ENCODE data around the gene LMCD1.

LMCD1 gene

GRCh38 chr3:8472549-8472948 is 29.1 kb upstream of the LMCD1 start:
- no peak for TF ChIP-seq TAF1 (IDR thresholded peaks at IDR 0.05; ENCODE audit: low read depth)
- no peak for TF ChIP-seq NFIC (IDR thresholded peaks at IDR 0.05)
- no peak for TF ChIP-seq EGR1 (IDR thresholded peaks at IDR 0.05)
- TF ChIP-seq FOXM1 (IDR thresholded peaks at IDR 0.05; ENCODE audit: borderline replicate concordance, low read depth), result no peak
- TF ChIP-seq, protein P1, sequence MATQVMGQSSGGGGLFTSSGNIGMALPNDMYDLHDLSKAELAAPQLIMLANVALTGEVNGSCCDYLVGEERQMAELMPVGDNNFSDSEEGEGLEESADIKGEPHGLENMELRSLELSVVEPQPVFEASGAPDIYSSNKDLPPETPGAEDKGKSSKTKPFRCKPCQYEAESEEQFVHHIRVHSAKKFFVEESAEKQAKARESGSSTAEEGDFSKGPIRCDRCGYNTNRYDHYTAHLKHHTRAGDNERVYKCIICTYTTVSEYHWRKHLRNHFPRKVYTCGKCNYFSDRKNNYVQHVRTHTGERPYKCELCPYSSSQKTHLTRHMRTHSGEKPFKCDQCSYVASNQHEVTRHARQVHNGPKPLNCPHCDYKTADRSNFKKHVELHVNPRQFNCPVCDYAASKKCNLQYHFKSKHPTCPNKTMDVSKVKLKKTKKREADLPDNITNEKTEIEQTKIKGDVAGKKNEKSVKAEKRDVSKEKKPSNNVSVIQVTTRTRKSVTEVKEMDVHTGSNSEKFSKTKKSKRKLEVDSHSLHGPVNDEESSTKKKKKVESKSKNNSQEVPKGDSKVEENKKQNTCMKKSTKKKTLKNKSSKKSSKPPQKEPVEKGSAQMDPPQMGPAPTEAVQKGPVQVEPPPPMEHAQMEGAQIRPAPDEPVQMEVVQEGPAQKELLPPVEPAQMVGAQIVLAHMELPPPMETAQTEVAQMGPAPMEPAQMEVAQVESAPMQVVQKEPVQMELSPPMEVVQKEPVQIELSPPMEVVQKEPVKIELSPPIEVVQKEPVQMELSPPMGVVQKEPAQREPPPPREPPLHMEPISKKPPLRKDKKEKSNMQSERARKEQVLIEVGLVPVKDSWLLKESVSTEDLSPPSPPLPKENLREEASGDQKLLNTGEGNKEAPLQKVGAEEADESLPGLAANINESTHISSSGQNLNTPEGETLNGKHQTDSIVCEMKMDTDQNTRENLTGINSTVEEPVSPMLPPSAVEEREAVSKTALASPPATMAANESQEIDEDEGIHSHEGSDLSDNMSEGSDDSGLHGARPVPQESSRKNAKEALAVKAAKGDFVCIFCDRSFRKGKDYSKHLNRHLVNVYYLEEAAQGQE (IDR thresholded peaks at IDR 0.05; ENCODE audit: low read depth), result no peak
- TF ChIP-seq RAD21 (IDR thresholded peaks at IDR 0.05; ENCODE audit: low read depth), result no peak
- TF ChIP-seq TEAD4 (IDR thresholded peaks at IDR 0.05), result no peak

- TF ChIP-seq TEAD4 (IDR thresholded peaks at IDR 0.05), result no peak
- TF ChIP-seq CREB1 (IDR thresholded peaks at IDR 0.05; ENCODE audit: low read depth), result no peak
- no peak for TF ChIP-seq ZBTB7A (IDR thresholded peaks at IDR 0.05; ENCODE audit: low read depth)
- TF ChIP-seq FOXM1 (IDR thresholded peaks at IDR 0.05; ENCODE audit: borderline replicate concordance, low read depth), result no peak
- TF ChIP-seq RAD21 (IDR thresholded peaks at IDR 0.05; ENCODE audit: low read depth), result no peak
- no peak for TF ChIP-seq EGR1 (IDR thresholded peaks at IDR 0.05)
These were observed 28.6 kb upstream of the LMCD1 start for GRCh38 chr3:8473029-8473428.

DNA sequence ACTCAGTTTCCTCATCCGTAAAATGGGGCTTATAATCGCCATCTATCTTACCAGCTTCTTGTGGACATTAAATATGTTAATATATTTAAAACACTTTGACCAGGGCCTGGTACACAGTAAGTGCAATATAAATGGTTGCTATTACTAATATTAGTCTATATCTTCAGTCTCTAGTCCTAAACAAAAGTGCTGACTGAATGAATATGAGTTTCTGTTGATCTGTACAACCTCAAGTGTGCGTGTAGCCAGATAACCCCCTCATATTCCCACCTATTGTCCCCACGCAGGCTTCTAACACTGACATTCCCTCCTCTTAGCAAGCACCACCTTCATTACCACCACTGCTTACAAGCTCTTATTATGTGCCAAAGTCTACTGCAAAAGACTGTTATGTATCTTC is 27.6 kb upstream of the LMCD1 start:
- TF ChIP-seq CEBPB (IDR thresholded peaks at IDR 0.05), result no peak
- TF ChIP-seq USF1 (IDR thresholded peaks at IDR 0.05), result no peak
- no peak for TF ChIP-seq EGR1 (IDR thresholded peaks at IDR 0.05)
- no peak for TF ChIP-seq TEAD4 (IDR thresholded peaks at IDR 0.05)
- TF ChIP-seq YY1 (IDR thresholded peaks at IDR 0.05; ENCODE audit: low read depth), result no peak
- no peak for TF ChIP-seq ZBTB7A (IDR thresholded peaks at IDR 0.05; ENCODE audit: low read depth)

GRCh38 chr3:8474991-8475390 is 26.6 kb upstream of the LMCD1 start:
- TF ChIP-seq TAF1 (IDR thresholded peaks at IDR 0.05; ENCODE audit: low read depth) (no peak), CEBPB (IDR thresholded peaks at IDR 0.05) (no peak), USF1 (IDR thresholded peaks at IDR 0.05) (no peak)
- TF ChIP-seq, protein P2, sequence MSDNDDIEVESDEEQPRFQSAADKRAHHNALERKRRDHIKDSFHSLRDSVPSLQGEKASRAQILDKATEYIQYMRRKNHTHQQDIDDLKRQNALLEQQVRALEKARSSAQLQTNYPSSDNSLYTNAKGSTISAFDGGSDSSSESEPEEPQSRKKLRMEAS (IDR thresholded peaks at IDR 0.05), result no peak

DNA sequence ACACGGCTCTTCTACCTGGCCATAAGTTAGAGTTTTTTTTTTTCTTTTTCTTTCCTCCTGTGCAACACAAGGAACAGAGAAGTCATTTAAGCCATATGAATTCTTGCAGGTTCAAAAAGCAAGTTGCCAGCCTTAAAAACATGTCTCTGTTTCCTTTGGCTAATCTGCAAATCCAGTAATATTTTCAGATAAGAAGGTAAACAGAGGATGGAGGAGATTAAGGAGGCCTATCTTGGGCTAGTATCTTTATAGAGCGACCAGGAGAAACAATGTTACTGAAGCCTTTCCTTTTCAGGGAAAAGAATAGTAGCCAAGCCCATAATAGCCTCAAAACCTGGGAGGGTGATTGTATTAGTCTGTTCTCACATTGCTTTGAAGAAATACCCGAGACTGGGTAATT is 20.9 kb upstream of the LMCD1 start:
- TF ChIP-seq USF1 (IDR thresholded peaks at IDR 0.05), result no peak
- TF ChIP-seq NFIC (IDR thresholded peaks at IDR 0.05), result no peak
- TF ChIP-seq, protein P2 (IDR thresholded peaks at IDR 0.05), result no peak
- TF ChIP-seq YY1 (IDR thresholded peaks at IDR 0.05; ENCODE audit: low read depth), result no peak
- no peak for TF ChIP-seq TAF1 (IDR thresholded peaks at IDR 0.05; ENCODE audit: low read depth)
- TF ChIP-seq CEBPB (IDR thresholded peaks at IDR 0.05), result no peak
- no peak for TF ChIP-seq TEAD4 (IDR thresholded peaks at IDR 0.05)
- TF ChIP-seq, protein P1 (IDR thresholded peaks at IDR 0.05; ENCODE audit: low read depth), result no peak
- TF ChIP-seq EGR1 (IDR thresholded peaks at IDR 0.05), result no peak
- no peak for TF ChIP-seq CREB1 (IDR thresholded peaks at IDR 0.05; ENCODE audit: low read depth)
- TF ChIP-seq TCF12 (IDR thresholded peaks at IDR 0.05; ENCODE audit: low read depth), result no peak
- TF ChIP-seq ZBTB7A (IDR thresholded peaks at IDR 0.05; ENCODE audit: low read depth), result no peak
- TF ChIP-seq FOXM1 (IDR thresholded peaks at IDR 0.05; ENCODE audit: borderline replicate concordance, low read depth), result no peak
- no peak for TF ChIP-seq RAD21 (IDR thresholded peaks at IDR 0.05; ENCODE audit: low read depth)
- no peak for TF ChIP-seq EP300 (IDR thresholded peaks at IDR 0.05; ENCODE audit: borderline replicate concordance)

DNA sequence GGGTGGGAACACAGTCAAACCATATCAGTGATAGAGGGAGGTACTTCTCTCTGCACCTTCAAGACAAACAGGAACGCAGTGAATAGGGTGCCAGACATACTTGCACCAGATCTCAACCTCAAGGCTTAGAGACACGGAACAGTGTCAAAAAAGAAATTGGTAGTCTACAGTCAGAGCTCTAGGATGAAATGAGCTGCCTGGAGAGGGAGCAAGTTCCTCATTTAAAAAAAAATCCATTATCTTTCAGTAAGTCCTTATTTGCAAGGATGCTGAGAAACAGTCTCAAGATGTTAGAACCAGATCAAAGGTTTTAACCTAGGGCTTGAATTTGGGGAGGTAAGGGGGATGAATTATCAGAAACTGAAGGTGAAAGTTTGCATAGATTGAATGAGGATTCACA is 20.2 kb upstream of the LMCD1 start:
- TF ChIP-seq CEBPB (IDR thresholded peaks at IDR 0.05), result no peak
- no peak for TF ChIP-seq TAF1 (IDR thresholded peaks at IDR 0.05; ENCODE audit: low read depth)
- TF ChIP-seq FOXM1 (IDR thresholded peaks at IDR 0.05; ENCODE audit: borderline replicate concordance, low read depth), result no peak
- TF ChIP-seq TEAD4 (IDR thresholded peaks at IDR 0.05), result no peak
- no peak for TF ChIP-seq EGR1 (IDR thresholded peaks at IDR 0.05)

DNA sequence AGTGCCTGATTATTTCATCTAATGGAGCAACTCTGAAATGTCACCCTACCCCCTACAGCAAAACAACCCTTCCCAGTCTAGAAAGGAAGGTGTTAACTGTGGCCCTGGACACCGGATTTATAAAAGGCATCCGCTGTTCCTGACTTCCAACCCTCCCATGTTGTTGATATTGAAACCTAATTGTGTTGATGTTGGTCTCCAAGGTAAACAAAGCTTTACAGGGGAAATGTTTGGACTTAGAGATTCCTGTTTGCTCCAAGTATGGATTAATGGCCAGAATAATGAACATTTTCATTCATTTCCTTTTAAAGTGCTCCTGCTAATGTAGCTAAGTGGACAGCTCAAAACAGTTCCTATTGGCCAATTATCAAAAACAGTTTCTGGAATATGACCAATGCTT is 19.4 kb upstream of the LMCD1 start:
- no peak for TF ChIP-seq EGR1 (IDR thresholded peaks at IDR 0.05)
- TF ChIP-seq EP300 (IDR thresholded peaks at IDR 0.05; ENCODE audit: borderline replicate concordance), result no peak
- TF ChIP-seq YY1 (IDR thresholded peaks at IDR 0.05; ENCODE audit: low read depth), result no peak
- TF ChIP-seq TAF1 (IDR thresholded peaks at IDR 0.05; ENCODE audit: low read depth), result no peak
- no peak for TF ChIP-seq TEAD4 (IDR thresholded peaks at IDR 0.05)
- TF ChIP-seq, protein P2 (IDR thresholded peaks at IDR 0.05), result no peak
- TF ChIP-seq, protein P1 (IDR thresholded peaks at IDR 0.05; ENCODE audit: low read depth), result no peak
- no peak for TF ChIP-seq RAD21 (IDR thresholded peaks at IDR 0.05; ENCODE audit: low read depth)
- no peak for TF ChIP-seq ZBTB7A (IDR thresholded peaks at IDR 0.05; ENCODE audit: low read depth)
- no peak for TF ChIP-seq CEBPB (IDR thresholded peaks at IDR 0.05)
- TF ChIP-seq USF1 (IDR thresholded peaks at IDR 0.05), result no peak
- no peak for TF ChIP-seq NFIC (IDR thresholded peaks at IDR 0.05)

All from Ishikawa (cell line).